SK-N-SH (cell line): Measurements from ENCODE around the gene PKDCC. TPM values are rescaled to one million over a fixed set of nuclear protein-coding genes. Genes with fewer than 3 reads are reported as not detected.

ENCODE experiments used
- CTCF ChIA-PET: fragments of 300-600, 350-600 bp; formaldehyde crosslinking; extraction: SDS; loops from one replicate; lab custom pipeline; 2021; lab: Yijun Ruan, JAX
- POLR2A ChIA-PET: fragments of 350-600 bp; sonication (Branson Sonifier 250); formaldehyde crosslinking; extraction: SDS; loops from one replicate; lab custom pipeline; 2020; ENCODE audit warnings: antibody characterized with exemption, inconsistent platforms; lab: Yijun Ruan, JAX
- DNase-seq: peaks from one replicate; pipeline ENCODE4 v3.0.0; 2012
- H2AFZ ChIP-seq: fragments of 200-600 bp; sonication (generic); 2 replicates; pipeline ENCODE4 v1.8.1; 2016; ENCODE audit warnings: antibody characterized with exemption, mild to moderate bottlenecking, low read depth
- H3F3A ChIP-seq: fragments of 200-600 bp; sonication (generic); replicated peaks from 2 replicates; pipeline ENCODE3; 2016; ENCODE audit warnings: antibody characterized with exemption, mild to moderate bottlenecking; ENCODE audit not compliant: insufficient read depth
- H3K27ac ChIP-seq, 2 experiments: fragments of 200-500 bp in 1 of 2; fragments of 200-600 bp in 1 of 2; sonication (Bioruptor generic) in 1 of 2; sonication (generic), shearing (Covaris generic) in 1 of 2; 2 replicates each; pipeline versions ENCODE4 v1.5.1 to v1.6.1; 2014 to 2016; ENCODE audit warnings: low read depth in 2 of 2, inconsistent platforms in 1 of 2, low read length in 1 of 2, mild to moderate bottlenecking in 1 of 2, mixed read lengths in 1 of 2
- H3K27me3 ChIP-seq: fragments of 200-600 bp; sonication (generic), shearing (Covaris generic); 2 replicates; pipeline ENCODE4 v1.6.1; 2016; ENCODE audit warnings: mixed run types; ENCODE audit not compliant: insufficient read depth
- H3K36me3 ChIP-seq, 2 experiments: fragments of 200-500 bp in 1 of 2; fragments of 200-600 bp in 1 of 2; sonication (Bioruptor generic) in 1 of 2; sonication (generic) in 1 of 2; replicated peaks in 1 of 2; 2 replicates each; pipeline versions ENCODE3 to v1.5.1; 2014 to 2016; ENCODE audit warnings: low read length in 1 of 2, mild to moderate bottlenecking in 1 of 2; ENCODE audit not compliant: insufficient read depth in 2 of 2, control insufficient read depth in 1 of 2
- H3K4me1 ChIP-seq, 2 experiments: fragments of 200-500 bp in 1 of 2; fragments of 200-600 bp in 1 of 2; sonication (Bioruptor generic) in 1 of 2; sonication (generic), shearing (Covaris generic) in 1 of 2; 2 replicates each; pipeline versions ENCODE4 v1.5.1 to v1.6.1; 2014 to 2016; ENCODE audit warnings: low read depth in 1 of 2, low read length in 1 of 2, mixed run types in 1 of 2; ENCODE audit not compliant: insufficient read depth in 2 of 2, control insufficient read depth in 1 of 2
- H3K4me2 ChIP-seq: fragments of 200-600 bp; sonication (generic), shearing (Covaris generic); 2 replicates; pipeline ENCODE4 v1.6.1; 2017; ENCODE audit warnings: mixed run types
- H3K4me3 ChIP-seq, 2 experiments: fragments of 200-500 bp in 1 of 2; fragments of 200-600 bp in 1 of 2; sonication (Bioruptor generic) in 1 of 2; sonication (generic), shearing (Covaris generic) in 1 of 2; 2 replicates each; pipeline versions ENCODE4 v1.5.1 to v1.8.1; 2014 to 2016; ENCODE audit warnings: low read depth in 2 of 2, inconsistent platforms in 1 of 2, low read length in 1 of 2, mild to moderate bottlenecking in 1 of 2, mixed read lengths in 1 of 2, moderate library complexity in 1 of 2
- H3K79me2 ChIP-seq: fragments of 200-600 bp; sonication (generic); 2 replicates; pipeline ENCODE4 v1.8.1; 2017; ENCODE audit warnings: mild to moderate bottlenecking; ENCODE audit not compliant: insufficient read depth
- H3K9ac ChIP-seq: fragments of 200-600 bp; sonication (generic); 2 replicates; pipeline ENCODE4 v1.6.1; 2017; ENCODE audit warnings: mixed run types
- H3K9me2 ChIP-seq: fragments of 200-600 bp; sonication (generic); 2 replicates; pipeline ENCODE4 v1.6.1; 2017; ENCODE audit warnings: mixed run types
- H3K9me3 ChIP-seq: fragments of 200-600 bp; sonication (generic); 2 replicates; pipeline ENCODE4 v1.6.1; 2017; ENCODE audit warnings: mixed run types, mild to moderate bottlenecking, moderate library complexity
- H4K20me1 ChIP-seq: fragments of 200-600 bp; sonication (generic); 2 replicates; pipeline ENCODE4 v1.6.1; 2017; ENCODE audit warnings: mild to moderate bottlenecking, mixed run types; ENCODE audit not compliant: insufficient read depth
- FOSL2 ChIP-seq: IDR thresholded peaks from 2 replicates; pipeline ENCODE4 v1.4.0; 2012; ENCODE audit warnings: low read depth, mild to moderate bottlenecking, moderate library complexity, borderline replicate concordance
- FOXM1 ChIP-seq: IDR thresholded peaks from 2 replicates; pipeline ENCODE4 v1.4.0; 2012; ENCODE audit warnings: low read depth, mild to moderate bottlenecking
- MAX ChIP-seq: IDR thresholded peaks from 2 replicates; pipeline ENCODE4 v1.4.0; 2012; ENCODE audit warnings: low read depth
- MXI1 ChIP-seq: IDR thresholded peaks from 2 replicates; pipeline ENCODE4 v1.6.1; 2012; ENCODE audit warnings: mild to moderate bottlenecking, low read depth, low read length, improper control_type of control experiment
- RAD21 ChIP-seq: IDR thresholded peaks from 2 replicates; pipeline ENCODE4 v1.6.1; 2012; ENCODE audit warnings: mild to moderate bottlenecking, low read length
- TAF1 ChIP-seq: IDR thresholded peaks from 2 replicates; pipeline ENCODE4 v1.6.1; 2012; ENCODE audit warnings: low read depth, mild to moderate bottlenecking, low read length, moderate library complexity, borderline replicate concordance
- TCF12 ChIP-seq: IDR thresholded peaks from 2 replicates; pipeline ENCODE4 v1.4.0; 2012
- USF1 ChIP-seq: IDR thresholded peaks from 2 replicates; pipeline ENCODE4 v1.4.0; 2012; ENCODE audit warnings: low read depth, borderline replicate concordance
- WGBS: methylation state at CpG from one replicate; pipeline ENCODE4 v1.1.6; 2017; ENCODE audit warnings: low lambda C conversion rate; 5-methylcytosine and 5-hydroxymethylcytosine counted together
- polyA plus RNA-seq, 3 experiments: library from polyadenylated mRNA; depleted of rRNA; stranded (reverse); fragments of >200 nt; gene quantifications; 2 replicates each; pipeline ENCODE4 v1.2.3, GENCODE V29; 2012
- TF ChIP-seq, protein P1 (sequence below): IDR thresholded peaks from 2 replicates; pipeline ENCODE4 v1.4.0; 2012; ENCODE audit warnings: low read depth, borderline replicate concordance
- TF ChIP-seq, protein P2 (sequence below): IDR thresholded peaks from 2 replicates; pipeline ENCODE4 v1.6.1; 2012; ENCODE audit warnings: mild to moderate bottlenecking, low read depth, low read length, moderate library complexity

Gene PKDCC
- polyA plus RNA-seq, 1 of the 3 experiments (the other 2 are of a cell fraction) = 16.0 TPM

DNA sequence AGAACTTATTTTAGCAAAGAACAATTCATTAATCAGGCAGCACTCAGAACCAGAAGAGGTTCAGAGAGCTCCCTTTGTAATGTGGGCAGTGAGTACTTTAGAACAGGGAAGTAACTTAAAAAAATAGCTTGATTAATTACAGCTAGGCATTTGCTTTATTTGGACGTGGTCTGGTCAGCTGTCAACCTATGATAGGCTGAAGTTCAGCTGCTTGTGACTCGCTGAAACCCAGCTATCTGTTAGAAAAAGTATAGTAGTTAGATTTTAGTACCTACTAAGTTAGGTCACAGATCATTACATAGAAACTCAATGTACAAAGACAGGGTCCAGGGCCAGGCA is 40.0 kb downstream of the PKDCC start:
- no peak overlapping the region for H3K9ac ChIP-seq
- H3K36me3 ChIP-seq = no peaks in the 10 kb centered on the region
- DNase-seq = no peak
- H3K4me1 ChIP-seq = peaks cover 0 to 6% of the 10 kb centered on the region in 2 experiments; a peak in 2 of 4 replicates
- H3K27ac ChIP-seq = no peak overlapping the region
- WGBS = 38% methylated on average over 2 of the region's 2 CpGs
- H4K20me1 ChIP-seq = no peaks in the 10 kb centered on the region
- no peaks in the 10 kb centered on the region for H3F3A ChIP-seq
- CTCF ChIA-PET = interaction anchor here (0.8 to 23.8 kb wide), 30 partner anchors 9 to 282 kb away, joined by 3 to 897 read pairs (median 8); partner anchors contain the start of gene PKDCC
- H3K9me2 ChIP-seq = no peaks in the 10 kb centered on the region
- no peak overlapping the region for H2AFZ ChIP-seq
- H3K4me2 ChIP-seq = no peak overlapping the region
- TF ChIP-seq FOXM1 (no peak), FOSL2 (no peak), MXI1 (no peak), RAD21 (no peak), TCF12 (no peak), MAX (no peak), USF1 (no peak), TAF1 (no peak)
- TF ChIP-seq, protein P1, sequence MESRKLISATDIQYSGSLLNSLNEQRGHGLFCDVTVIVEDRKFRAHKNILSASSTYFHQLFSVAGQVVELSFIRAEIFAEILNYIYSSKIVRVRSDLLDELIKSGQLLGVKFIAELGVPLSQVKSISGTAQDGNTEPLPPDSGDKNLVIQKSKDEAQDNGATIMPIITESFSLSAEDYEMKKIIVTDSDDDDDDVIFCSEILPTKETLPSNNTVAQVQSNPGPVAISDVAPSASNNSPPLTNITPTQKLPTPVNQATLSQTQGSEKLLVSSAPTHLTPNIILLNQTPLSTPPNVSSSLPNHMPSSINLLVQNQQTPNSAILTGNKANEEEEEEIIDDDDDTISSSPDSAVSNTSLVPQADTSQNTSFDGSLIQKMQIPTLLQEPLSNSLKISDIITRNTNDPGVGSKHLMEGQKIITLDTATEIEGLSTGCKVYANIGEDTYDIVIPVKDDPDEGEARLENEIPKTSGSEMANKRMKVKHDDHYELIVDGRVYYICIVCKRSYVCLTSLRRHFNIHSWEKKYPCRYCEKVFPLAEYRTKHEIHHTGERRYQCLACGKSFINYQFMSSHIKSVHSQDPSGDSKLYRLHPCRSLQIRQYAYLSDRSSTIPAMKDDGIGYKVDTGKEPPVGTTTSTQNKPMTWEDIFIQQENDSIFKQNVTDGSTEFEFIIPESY = no peak
- TF ChIP-seq, protein P2, sequence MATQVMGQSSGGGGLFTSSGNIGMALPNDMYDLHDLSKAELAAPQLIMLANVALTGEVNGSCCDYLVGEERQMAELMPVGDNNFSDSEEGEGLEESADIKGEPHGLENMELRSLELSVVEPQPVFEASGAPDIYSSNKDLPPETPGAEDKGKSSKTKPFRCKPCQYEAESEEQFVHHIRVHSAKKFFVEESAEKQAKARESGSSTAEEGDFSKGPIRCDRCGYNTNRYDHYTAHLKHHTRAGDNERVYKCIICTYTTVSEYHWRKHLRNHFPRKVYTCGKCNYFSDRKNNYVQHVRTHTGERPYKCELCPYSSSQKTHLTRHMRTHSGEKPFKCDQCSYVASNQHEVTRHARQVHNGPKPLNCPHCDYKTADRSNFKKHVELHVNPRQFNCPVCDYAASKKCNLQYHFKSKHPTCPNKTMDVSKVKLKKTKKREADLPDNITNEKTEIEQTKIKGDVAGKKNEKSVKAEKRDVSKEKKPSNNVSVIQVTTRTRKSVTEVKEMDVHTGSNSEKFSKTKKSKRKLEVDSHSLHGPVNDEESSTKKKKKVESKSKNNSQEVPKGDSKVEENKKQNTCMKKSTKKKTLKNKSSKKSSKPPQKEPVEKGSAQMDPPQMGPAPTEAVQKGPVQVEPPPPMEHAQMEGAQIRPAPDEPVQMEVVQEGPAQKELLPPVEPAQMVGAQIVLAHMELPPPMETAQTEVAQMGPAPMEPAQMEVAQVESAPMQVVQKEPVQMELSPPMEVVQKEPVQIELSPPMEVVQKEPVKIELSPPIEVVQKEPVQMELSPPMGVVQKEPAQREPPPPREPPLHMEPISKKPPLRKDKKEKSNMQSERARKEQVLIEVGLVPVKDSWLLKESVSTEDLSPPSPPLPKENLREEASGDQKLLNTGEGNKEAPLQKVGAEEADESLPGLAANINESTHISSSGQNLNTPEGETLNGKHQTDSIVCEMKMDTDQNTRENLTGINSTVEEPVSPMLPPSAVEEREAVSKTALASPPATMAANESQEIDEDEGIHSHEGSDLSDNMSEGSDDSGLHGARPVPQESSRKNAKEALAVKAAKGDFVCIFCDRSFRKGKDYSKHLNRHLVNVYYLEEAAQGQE = no peak
- TF ChIP-seq, all 33 proteins: peak for 0
- POLR2A ChIA-PET = interaction anchor here (0.6 to 2.2 kb wide), 5 partner anchors 45 to 246 kb away, joined by 3 to 10 read pairs (median 3); no protein-coding TSS in a partner anchor
- no peak overlapping the region for H3K4me3 ChIP-seq
- no peaks in the 10 kb centered on the region for H3K79me2 ChIP-seq
- no peaks in the 10 kb centered on the region for H3K27me3 ChIP-seq
- no peaks in the 10 kb centered on the region for H3K9me3 ChIP-seq
